ENCODE results near the gene NRBP1.

NRBP1 gene

GRCh38 chr2:27428213-27428977 lies at the start of gene NRBP1:
Gene NRBP1 (plus strand): TSS chr2:27428631. CDS start chr2:27433274, 4,643 bp downstream.
- peak; percentile 87 for DNase-seq

DNA sequence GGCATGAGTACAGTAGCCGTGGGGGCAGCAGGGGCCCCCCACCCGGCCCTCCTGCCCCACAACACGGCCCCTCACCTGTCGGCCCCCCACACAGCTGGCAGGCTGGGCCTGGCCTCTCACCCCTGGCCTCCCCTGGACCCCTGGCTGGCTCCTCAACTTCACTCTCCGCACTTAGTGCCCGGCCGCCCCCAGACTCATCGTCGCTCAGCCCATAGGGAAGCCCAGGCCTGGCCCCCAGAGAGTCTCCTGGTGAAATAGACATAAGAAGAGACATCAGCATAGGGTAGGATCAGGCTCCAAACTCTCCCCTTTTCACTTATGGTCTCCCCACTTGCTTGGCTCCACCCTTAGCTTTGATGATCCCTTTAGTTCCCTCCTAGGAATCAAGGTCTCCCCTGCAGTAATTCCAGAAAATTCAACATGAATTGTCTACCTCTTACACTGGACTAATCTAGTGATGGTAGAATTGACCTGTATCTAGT lies 49.6 kb upstream of the NRBP1 start:
- DNase-seq, result no peak

- no peak for DNase-seq
These were observed 49.0 kb upstream of the NRBP1 start for GRCh38 chr2:27379383-27379835.

DNA sequence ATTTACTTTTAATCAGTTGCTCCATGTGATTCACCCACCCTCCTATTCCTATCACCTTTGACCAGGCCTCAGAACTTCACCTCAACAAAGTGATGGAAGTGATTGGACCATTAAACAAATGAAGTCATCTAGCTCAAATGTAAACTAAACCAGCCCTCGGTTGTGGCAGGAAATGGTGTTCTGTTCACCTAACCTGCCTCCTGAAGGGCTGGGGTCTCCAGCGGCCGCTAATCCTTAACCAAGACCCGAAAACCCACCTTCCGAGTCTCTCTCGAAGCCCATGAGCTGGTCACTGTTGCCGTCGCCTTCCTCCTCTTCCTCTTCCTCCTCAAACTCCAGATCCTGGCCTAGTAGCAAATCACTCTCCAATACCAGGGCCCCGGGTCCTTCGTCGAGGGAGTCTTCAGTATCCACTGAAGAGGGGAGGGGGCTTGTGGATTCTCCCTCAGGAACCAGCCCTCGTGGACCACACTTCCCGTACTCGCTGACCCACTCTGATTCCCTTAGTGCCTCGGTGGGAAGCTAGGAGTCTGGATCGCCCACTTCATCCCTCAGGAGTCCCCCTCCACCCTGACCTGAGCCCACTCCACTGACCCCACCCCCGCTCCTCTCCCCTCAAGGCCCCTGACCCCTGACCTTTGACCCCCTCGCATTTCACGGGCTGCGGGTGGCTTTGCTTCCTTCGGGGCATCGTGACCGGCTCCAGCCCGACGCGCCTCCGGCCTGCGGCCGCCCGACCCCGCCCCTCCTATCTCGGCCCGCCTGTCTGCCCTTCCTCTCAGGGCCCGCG lies 48.4 kb upstream of the NRBP1 start:
- DNase-seq, result peak; percentile 37

DNA sequence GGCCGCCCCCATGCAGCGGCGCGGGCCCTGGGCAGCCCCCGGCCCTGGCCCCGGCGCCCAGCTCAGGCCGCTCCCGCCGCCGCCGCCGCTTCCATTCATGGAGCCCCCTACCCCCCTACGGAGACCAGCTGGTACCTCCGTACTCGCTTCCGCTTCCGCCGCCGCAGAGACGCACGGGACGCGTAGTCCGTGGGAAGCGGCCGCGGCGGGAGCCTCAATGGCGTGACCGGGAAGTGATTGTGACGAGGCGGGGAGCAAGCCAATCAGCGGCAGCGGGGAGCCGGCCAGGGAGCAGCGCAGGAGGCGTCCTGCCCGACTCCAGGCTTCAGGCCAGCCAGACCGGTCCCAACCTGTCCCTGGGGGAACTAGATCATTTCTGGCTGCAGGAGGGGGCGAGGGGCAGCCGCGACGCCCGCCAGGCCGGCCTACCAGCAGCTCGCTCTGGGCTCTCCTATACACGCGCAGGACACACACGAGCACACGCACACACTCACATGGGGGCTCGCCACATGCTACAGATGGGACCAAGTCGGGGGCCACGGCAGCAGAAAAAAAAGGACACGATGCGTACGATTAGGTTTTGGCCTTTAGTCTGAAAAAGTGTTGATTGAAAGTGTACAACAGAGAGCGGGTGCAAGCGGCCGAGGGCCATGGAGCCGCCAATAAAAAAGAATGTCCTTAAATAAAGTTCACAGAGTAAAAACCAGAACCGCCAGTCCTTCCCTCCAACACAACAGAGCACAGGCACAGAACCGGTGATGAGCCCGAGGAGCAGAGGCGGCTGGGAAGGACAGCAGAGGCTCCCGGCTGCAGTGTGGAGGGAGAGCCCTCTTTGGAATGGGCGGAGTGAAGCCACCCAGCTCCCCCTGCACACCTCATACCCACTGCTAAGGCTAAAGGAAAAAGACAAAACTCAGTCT lies 47.5 kb upstream of the NRBP1 start, which contains the start of gene ZNF513:
Gene ZNF513, minus strand, starts transcription at position 109 of the 920 bp plus-strand sequence. CDS start 208 bp downstream, outside the sequence.
- DNase-seq, result peak; percentile 96

DNA sequence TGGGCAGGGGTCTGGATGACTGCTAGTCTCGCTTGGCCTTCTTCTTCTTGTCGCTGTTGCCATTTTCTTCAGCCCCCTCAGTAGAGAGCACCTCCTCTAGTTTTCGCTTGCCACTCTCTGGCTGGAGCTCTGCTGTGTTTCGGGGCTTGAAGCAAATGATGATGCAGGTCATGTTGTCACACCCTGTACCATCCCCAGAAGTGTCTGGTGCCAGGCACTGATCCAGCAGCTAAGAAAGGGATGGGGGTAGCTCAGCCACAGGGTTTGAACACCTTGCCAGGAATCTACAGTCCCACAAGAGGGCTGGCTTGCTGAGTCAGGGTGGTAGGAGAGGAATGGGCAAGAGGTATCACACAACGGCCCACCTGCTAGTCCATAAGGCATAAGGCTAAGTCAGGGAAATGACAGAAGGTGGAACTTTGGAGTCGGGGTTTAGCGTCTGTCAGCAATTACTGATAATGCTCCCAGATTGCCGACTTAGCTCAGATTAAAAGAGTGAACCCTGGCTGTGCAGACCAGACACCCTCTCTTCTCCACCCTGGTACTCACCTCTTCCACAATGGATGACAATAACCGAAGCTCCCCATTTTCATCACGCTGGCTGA lies 46.8 kb upstream of the NRBP1 start:
- no peak for DNase-seq

GRCh38 chr2:27390822-27391679 lies 37.4 kb upstream of the NRBP1 start:
- DNase-seq, result no peak

- no peak for DNase-seq
These were observed 35.2 kb upstream of the NRBP1 start for GRCh38 chr2:27393225-27393624.

GRCh38 chr2:27398962-27399361 lies 29.5 kb upstream of the NRBP1 start:
- DNase-seq, result no peak

DNA sequence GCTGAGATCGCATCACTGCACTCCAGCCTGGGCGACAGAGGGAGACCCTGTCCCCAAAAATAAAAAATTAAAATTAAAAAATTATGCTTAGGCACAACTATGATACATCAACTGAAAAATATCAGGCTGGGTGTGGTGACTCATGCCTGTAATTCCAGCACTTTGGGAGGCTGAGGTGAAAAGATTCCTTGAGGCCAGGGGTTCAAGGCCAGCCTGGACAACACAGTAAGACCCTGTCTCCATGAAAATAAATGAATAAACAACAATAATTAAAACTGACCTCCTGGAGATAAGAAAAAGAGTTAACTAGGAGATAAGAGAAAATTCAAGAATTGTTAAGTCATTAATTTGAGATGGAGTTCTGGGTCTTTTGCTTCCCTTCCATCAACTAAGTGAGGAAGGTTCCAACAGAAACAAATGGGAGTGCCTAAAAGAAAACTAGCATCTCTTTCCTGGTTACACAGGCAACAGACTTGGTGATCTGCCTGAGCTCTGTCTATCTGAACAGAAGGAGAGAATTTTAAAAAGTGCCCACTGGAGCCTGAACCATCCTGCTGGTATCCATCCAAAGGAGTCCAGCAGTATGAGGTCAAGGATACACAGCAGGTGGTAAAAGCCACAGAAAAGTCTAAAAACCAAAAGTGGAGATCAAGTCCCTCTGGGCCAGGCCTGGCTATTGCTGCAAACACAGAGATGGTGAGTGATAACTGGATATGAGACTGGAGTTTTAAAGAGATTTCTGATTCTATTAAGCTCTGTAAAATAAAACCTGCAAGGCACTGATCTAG lies 27.9 kb upstream of the NRBP1 start:
- no peak for DNase-seq

DNA sequence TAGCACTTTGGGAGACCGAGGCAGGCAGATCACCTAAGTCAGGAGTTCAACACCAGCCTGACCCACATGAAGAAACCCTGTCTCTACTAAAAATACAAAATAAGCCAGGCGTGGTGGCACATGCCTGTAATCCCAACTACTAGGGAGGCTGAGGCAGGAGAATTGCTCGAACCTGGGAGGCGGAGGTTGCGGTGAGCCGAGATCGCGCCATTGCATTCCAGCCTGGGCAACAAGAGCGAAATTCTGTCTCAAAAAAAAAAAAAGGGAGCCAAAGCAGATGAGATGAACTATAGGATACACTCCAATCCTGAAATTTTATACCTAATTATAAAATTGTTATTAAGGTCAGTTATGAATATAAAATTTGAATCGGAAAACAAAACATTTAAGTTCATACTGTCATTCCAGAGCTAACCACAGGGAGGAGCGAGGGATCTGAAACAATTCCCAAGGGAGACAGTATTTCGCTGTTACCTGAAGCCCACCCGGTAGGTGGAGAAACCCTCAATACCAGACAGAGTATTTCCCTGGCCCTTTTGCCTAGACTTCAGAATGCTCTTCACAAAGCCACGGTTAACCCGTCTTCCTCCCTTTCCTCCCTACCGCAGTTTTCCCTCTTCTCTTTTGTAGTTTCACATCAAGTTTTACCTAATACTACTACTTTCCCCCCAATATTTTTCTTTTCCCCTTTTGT lies 20.5 kb upstream of the NRBP1 start:
- DNase-seq, result peak; percentile 49

DNA sequence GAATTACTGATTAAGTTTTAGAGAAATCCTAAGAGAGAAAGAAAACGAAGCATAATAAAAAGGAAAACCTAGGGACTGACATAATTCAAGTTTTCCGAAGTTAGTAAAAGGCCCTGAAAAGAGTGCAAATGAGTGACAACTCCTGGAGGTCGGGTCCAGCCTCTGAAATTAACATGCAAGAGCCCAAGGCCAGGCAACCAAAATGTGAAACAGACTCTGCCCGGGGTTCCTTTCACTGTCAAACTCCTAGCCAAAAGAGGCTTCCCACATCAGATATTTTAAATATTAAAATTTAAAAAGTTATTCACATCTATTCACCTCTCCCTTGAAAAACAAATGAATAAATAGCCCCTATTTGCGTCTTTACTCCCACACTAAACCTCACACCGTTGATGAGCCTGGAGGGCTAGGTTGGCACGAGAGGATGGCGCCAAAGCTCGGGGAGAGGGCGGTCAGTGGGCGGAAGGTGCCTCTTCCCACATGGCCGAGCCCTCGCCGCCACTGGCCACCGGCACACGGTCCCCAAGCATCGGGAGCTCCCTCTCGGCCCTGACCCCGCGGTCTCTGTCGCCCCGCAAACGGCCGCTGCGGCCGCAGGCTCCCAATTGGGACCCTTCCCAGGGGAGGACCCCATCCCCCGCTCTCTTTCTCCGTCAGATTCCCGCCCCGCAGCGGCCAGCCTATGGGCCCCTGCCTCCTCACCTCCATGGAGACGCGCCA lies 19.7 kb upstream of the NRBP1 start:
- no peak for DNase-seq

DNA sequence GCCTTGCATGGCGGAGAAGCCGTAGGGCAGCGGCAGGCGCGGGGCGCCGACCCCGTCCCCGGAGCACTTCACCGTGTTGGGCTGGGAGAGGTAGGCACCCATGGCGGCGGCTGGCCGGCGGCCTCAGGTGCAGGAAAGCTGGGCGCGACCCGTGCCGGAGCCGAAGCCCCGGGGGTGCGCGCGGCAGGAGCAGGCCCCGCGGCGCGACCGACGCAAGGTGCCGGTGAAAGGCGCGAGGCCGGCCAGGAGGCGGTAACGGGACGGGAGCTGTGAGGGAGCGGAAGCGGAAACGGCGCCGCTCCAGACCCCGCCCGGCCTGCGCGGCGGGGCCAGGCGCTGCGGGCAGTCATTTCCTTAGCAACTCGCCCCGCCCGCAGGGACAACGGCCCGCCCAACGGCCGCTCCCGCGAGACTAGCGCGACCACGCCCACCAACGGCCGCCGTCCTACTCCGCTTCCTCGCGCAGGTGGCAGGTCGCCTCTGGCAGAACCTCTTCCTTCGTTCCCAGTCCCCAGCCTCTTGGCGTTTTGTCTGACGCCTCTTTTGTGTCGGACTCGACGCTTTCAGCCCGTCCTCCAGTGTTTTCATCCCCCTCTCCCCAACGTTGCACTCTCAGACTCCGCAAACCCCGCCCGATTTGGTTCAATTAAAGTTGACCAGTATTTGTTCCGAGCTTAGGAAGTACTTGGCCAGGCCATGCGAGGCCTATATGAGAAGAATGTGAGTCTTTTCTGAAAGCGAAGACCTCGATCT lies 18.9 kb upstream of the NRBP1 start, which contains the start of gene PPM1G:
Gene PPM1G, minus strand, starts transcription at position 271 of the 753 bp plus-strand sequence. Its CDS starts 169 bp downstream, at position 102.
- peak; percentile 92 for DNase-seq

- DNase-seq, result no peak
These were observed 15.8 kb upstream of the NRBP1 start for GRCh38 chr2:27412419-27413152.

DNA sequence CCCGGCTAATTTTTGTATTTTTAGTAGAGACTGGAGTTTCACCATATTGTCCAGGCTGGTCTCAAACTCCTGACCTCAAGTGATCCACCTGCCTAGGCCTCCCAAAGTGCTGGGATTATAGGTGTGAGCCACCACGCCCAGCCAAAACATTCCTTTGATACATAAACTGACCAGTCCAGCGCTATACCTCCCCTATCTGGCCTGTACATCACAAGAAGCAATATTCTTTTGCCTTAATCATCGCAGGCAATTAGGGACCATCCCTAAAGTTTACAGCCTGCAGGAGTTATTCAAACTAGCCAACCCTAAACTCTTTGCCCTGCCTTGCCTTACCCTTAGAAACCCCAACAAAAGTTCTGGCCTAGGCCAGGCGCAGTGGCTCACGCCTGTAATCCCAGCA lies 12.3 kb upstream of the NRBP1 start:
- no peak for DNase-seq

- no peak for DNase-seq
These were observed 7.4 kb upstream of the NRBP1 start for GRCh38 chr2:27420996-27421395.

DNA sequence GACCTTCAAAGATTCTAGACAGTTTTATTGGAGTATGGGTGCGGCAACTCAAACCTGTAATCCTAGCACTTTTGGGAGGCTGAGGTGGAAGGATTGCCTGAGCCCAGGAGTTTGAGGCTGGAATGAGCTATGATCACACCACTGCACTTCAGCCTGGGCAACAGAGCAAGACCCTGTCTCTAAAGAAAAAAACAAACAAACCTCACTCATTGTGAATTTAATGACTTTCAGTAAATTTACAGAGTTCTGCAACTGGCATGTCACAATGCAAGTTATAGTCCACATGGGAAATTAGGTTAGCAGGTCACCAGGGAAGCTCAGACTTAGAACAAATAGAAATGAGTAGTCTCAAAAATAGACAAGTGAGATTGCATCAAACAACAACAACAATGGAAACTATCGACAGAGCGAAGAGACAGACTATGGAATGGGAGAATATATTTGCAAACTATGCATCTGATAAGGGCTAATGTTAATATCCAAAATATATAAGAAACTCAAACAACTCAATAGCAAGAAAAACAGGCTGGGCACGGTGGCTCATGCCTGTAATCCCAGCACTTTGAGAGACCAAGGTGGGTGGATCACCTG lies 6.7 kb upstream of the NRBP1 start:
- no peak for DNase-seq

All from HCEC 1CT (cell line).